HG02642 (cell line): ENCODE data around the gene SPOCK1.
"Not testable (repeated sequence)": the region's sequence is repeated elsewhere in the genome, so short reads cannot be mapped to it uniquely, and the experiment has no call there.

Experiments
- ATAC-seq: cut with Tn5 transposase; IDR thresholded peaks from one replicate; pipeline ENCODE4 v1.9.1; 2021; ENCODE audit warnings: mild to moderate bottlenecking; ENCODE audit not compliant: unreplicated experiment, poor library complexity

Gene SPOCK1

GRCh38 chr5:137279521-137280231 lies 219.4 kb downstream of the SPOCK1 start:
- ATAC-seq = no peak

DNA sequence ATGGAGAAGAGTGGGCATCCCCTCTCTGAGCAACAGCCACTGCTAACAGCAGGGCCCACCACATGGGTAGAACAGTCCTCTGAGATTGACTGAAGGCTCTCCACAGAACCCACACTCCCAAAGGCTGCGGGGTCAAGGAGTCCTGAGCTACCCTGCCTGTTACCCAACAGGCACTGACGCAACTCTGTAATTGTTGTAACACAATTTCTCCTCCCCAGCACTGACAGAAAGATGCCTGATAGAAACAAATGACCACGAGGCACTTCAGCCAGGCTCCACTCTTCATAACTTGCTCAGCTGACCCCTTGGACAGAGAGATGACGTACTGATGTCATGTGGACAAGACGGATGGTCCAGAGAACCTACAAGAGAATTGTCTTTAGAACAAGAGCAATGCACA lies 220.7 kb downstream of the SPOCK1 start:
- no peak for ATAC-seq

DNA sequence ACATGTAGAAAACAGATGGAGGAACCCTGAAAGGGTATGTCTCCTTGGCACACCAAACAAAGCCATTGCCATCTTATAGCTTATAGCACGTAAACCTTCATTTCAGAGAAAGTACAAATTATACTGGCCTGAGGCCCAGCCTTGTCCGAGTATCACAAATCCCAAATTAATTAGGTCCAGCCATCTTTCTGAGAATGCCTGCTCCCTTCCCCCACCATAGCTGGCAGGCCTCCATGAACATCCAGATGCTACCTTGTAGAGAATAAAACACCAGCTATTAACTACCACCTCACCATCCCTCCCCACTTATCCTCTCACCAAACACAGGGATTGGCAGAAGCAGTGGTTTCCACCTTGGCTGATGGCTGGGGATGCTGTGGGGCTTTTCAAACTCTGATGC lies 224.0 kb downstream of the SPOCK1 start:
- no peak for ATAC-seq

- no peak for ATAC-seq
These were observed 225.6 kb downstream of the SPOCK1 start for GRCh38 chr5:137273511-137273910.

GRCh38 chr5:137272831-137273230 lies 226.3 kb downstream of the SPOCK1 start:
- no peak for ATAC-seq

DNA sequence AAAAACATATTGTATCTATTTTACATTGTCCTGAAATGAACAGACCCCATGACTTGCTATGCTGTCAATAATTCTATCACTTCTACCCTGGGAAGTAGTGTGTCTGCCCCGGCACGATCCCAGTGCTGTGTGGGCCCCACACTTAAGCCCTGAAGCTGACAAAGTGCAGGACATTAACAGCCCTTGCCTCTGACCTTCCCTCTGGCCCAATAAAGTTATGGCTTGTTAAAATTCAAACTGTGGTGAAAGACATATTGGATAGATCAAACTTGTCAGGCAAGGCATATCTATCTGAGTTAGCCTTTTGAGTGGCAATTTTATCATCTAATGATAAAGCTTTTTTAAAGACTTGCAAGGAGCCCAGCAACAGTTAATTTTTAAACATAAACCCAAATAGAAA lies 229.2 kb downstream of the SPOCK1 start:
- no peak for ATAC-seq

- no peak for ATAC-seq
These were observed 229.9 kb downstream of the SPOCK1 start for GRCh38 chr5:137269274-137269673.

DNA sequence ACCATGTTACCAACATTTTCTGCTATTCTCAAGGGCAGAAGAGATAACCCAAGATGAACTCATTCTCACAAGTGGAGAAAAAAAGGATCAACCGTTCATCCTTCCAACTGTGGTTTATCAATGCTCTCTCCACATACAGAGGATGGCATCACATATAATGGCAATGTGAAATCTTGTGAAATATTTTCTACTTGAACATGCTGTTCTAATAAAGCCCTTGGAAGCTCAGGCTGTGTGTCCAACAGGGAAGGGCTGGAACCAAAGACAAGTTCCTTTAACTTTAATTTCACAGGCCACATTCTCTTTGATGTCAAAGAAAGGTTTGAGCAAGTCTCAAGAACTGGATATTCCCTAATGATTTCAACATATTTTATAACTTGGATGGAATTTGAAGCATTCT lies 230.5 kb downstream of the SPOCK1 start:
- ATAC-seq = no peak

DNA sequence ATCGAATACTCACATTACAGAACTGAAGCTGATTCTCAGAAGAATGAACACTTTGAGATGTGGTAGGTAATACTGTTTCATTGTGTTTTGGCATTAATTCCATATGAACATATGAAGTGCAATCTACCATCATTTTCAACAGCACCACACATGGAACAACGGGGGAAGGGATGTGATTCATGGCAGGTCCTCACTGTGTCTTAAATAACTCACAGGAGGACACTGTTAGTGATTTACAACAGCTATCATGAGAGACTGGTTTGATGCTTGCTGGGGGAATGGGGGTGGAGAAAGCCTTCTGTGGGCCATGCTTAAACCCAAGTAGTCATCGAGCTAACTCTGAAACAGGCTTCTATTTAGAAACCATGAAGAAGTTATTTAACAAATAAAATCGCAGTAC lies 232.9 kb downstream of the SPOCK1 start:
- no peak for ATAC-seq

- no peak for ATAC-seq
These were observed 233.7 kb downstream of the SPOCK1 start for GRCh38 chr5:137265457-137265856.

- ATAC-seq = no peak
These were observed 234.6 kb downstream of the SPOCK1 start for GRCh38 chr5:137264573-137264972.

DNA sequence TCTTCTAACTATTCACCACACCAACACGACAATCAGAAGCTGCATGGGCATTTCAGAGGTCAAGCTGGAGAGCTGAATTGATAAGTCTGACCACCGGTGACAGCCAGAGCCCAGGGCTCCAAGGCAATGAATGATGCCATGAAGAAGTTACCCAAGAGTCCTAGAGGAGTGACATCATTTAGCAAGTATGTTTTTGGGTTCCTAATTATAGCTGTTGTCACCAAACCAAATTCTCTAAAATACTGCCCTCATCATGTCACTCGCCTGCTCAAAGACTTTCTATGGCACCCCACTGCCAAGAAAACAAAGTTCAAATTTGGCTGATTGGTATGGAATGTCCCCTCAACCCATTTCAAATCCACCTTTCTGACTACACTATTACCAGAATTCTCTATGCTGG lies 235.1 kb downstream of the SPOCK1 start:
- ATAC-seq = no peak

DNA sequence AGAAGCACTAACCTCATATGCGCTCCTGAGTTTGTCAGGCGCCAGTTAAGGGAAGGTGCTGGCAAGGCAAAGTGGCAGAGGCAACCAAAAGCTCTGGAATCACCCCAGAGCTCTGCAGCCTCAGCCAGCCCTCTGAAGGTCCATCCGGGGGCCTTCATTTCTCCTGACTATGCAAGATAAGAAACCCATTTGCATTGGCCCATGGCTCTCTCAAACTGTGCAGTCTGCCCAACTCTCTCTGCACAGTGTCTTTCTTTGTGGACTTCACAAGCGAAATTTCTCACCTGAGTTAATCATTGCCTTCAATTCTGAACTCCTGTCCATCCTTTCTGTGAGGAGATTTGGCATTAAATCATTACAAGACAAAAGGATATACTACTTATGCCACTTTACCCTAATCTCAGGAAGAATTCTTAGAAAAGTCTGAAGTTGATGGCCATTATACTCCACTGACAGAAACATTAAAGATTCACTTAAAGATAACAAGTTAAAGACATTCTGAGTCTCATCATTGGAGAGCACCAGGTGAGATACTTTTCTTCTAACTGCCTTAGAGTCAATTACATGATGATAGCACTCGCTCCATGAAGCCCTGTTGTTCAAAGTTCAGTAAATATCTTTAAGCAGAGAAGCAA lies 235.6 kb downstream of the SPOCK1 start:
- no peak for ATAC-seq

DNA sequence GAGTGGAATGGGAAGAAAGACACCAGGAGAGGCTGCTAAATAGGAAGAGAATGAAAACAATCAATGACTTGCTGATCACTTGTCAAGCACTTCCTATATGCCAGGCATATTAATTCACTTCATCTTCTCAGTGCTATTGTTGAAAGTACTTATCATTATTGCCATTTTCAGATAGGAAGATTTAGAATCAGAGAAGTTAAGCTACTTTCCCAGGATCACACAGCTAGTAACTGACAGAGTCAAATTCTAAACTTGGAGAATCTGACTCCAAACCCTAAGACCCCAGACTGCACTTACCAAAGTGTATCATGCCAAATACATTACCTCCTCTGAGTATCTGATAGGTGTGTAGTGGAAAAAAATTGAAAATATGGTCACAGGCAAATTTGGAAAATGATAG lies 236.3 kb downstream of the SPOCK1 start:
- ATAC-seq = no peak

- no peak for ATAC-seq
These were observed 238.1 kb downstream of the SPOCK1 start for GRCh38 chr5:137260820-137261695.

DNA sequence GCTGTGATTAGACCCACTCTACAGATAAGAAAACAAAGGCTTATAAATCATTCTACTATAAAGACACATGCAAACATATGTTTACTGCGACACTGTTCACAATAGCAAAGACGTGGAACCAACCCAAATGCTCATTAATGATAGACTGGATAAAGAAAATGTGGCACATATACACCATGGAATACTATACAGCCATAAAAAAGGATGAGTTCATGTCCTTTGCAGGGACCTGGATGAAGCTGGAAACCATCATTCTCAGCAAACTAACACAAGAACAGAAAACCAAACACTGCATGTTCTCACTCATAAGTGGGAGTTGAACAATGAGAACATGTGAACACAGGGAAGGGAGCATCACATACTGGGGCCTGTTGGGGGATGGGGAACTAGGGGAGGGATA lies 240.0 kb downstream of the SPOCK1 start:
- not testable (repeated sequence) for ATAC-seq

- no peak for ATAC-seq
These were observed 244.7 kb downstream of the SPOCK1 start for GRCh38 chr5:137254119-137255090.

DNA sequence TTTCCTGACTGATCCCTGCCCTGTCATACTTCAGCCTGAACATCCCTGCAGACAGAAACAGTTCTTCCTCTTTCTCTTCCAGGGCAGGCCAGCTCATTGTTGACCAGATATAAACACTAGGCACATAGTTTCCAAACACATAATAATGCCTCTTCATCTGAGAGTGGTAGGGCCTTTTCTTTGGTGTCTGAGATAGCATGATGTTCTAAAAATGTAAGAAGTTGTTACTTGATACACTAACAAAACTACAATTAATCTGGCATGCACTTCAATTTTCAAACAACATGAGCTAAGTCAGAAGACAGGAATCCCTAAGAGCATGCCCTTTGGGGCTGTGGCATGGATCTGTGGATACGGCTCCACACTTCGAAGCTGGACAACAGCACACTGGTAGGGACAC lies 246.6 kb downstream of the SPOCK1 start:
- ATAC-seq = no peak

GRCh38 chr5:137250421-137250820 lies 248.7 kb downstream of the SPOCK1 start:
- ATAC-seq = no peak

DNA sequence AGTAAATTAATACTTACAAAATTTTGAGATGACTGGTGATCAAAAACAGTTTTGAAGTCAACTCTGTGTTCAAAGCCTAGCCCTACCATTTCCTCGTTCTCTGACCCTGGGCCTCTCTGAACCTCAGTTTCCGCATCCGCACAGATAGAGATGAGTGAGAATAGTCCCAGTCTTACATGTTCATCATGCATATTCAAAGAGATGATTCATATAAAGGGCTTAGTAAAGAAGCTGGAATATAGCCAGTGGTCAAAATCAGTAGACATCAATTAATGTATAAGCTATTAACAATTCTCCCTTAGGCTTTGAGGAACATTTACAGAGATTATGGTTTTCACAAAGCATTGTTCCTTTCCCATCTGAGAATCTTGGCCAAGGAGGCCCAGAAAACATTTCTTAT lies 250.6 kb downstream of the SPOCK1 start:
- ATAC-seq = no peak
